GM21723 (cell line): ENCODE results near the gene PCNX2.
"Not testable (repeated sequence)": the region's sequence is repeated elsewhere in the genome, so short reads cannot be mapped to it uniquely, and the experiment has no call there.

Source experiments
- ATAC-seq: cut with Tn5 transposase; IDR thresholded peaks from one replicate; pipeline ENCODE4 v1.9.1; 2021; ENCODE audit warnings: mild to moderate bottlenecking, moderate library complexity; ENCODE audit not compliant: unreplicated experiment

The PCNX2 gene

GRCh38 chr1:233172201-233172600 lies 123.3 kb downstream of the PCNX2 start:
- ATAC-seq = no peak

- ATAC-seq = no peak
These were observed 124.8 kb downstream of the PCNX2 start for GRCh38 chr1:233170741-233171140.

GRCh38 chr1:233168384-233168783 lies 127.1 kb downstream of the PCNX2 start:
- ATAC-seq = no peak

- ATAC-seq = no peak
These were observed 128.6 kb downstream of the PCNX2 start for GRCh38 chr1:233166896-233167295.

- ATAC-seq = no peak
These were observed 131.8 kb downstream of the PCNX2 start for GRCh38 chr1:233163696-233164095.

GRCh38 chr1:233158322-233158721 lies 137.2 kb downstream of the PCNX2 start:
- ATAC-seq = no peak

GRCh38 chr1:233157245-233157644 lies 138.3 kb downstream of the PCNX2 start:
- no peak for ATAC-seq

GRCh38 chr1:233151861-233152260 lies 143.7 kb downstream of the PCNX2 start:
- no peak for ATAC-seq

- ATAC-seq = no peak
These were observed 151.1 kb downstream of the PCNX2 start for GRCh38 chr1:233144434-233144833.

- no peak for ATAC-seq
These were observed 152.3 kb downstream of the PCNX2 start for GRCh38 chr1:233143241-233143640.

GRCh38 chr1:233140974-233141373 lies 154.6 kb downstream of the PCNX2 start:
- no peak for ATAC-seq

GRCh38 chr1:233140499-233140898 lies 155.0 kb downstream of the PCNX2 start:
- no peak for ATAC-seq

- ATAC-seq = no peak
These were observed 156.5 kb downstream of the PCNX2 start for GRCh38 chr1:233138788-233139585.

- no peak for ATAC-seq
These were observed 159.7 kb downstream of the PCNX2 start for GRCh38 chr1:233135833-233136232.

GRCh38 chr1:233132445-233132844 lies 163.1 kb downstream of the PCNX2 start:
- no peak for ATAC-seq

- not testable (repeated sequence) for ATAC-seq
These were observed 166.5 kb downstream of the PCNX2 start for GRCh38 chr1:233129031-233129430.

GRCh38 chr1:233127157-233127556 lies 168.4 kb downstream of the PCNX2 start:
- no peak for ATAC-seq

GRCh38 chr1:233122779-233123178 lies 172.7 kb downstream of the PCNX2 start:
- ATAC-seq = no peak

GRCh38 chr1:233121947-233122559 lies 173.5 kb downstream of the PCNX2 start:
- ATAC-seq = no peak

- ATAC-seq = no peak
These were observed 180.7 kb downstream of the PCNX2 start for GRCh38 chr1:233114860-233115259.

GRCh38 chr1:233114159-233114558 lies 181.4 kb downstream of the PCNX2 start:
- no peak for ATAC-seq
